ENCODE measurements around the gene SMIM20.

The SMIM20 gene

GRCh38 chr4:25970226-25970675 is 56.2 kb downstream of the SMIM20 start:
- Histone ChIP-seq H3K4me1 (ENCODE audit: control insufficient read depth, insufficient read depth, low read length, poor library complexity, severe bottlenecking) (no peaks in the 10 kb centered on the region), H3K9me3 (ENCODE audit: control insufficient read depth, low read length) (no peaks in the 10 kb centered on the region), H3K27ac (ENCODE audit: insufficient read depth, low read length, poor library complexity, severe bottlenecking) (no peak overlapping the region), H3K4me3 (ENCODE audit: insufficient read depth, low read depth, low read length, poor library complexity, severe bottlenecking) (no peak overlapping the region), H3K36me3 (ENCODE audit: control insufficient read depth, insufficient read depth, low read length) (no peaks in the 10 kb centered on the region), H3K27me3 (replicated peaks; ENCODE audit: control insufficient read depth, insufficient read depth, low read length, poor library complexity, severe bottlenecking) (peaks cover 4% of the 10 kb centered on the region)
- DNase-seq: no peak

DNA sequence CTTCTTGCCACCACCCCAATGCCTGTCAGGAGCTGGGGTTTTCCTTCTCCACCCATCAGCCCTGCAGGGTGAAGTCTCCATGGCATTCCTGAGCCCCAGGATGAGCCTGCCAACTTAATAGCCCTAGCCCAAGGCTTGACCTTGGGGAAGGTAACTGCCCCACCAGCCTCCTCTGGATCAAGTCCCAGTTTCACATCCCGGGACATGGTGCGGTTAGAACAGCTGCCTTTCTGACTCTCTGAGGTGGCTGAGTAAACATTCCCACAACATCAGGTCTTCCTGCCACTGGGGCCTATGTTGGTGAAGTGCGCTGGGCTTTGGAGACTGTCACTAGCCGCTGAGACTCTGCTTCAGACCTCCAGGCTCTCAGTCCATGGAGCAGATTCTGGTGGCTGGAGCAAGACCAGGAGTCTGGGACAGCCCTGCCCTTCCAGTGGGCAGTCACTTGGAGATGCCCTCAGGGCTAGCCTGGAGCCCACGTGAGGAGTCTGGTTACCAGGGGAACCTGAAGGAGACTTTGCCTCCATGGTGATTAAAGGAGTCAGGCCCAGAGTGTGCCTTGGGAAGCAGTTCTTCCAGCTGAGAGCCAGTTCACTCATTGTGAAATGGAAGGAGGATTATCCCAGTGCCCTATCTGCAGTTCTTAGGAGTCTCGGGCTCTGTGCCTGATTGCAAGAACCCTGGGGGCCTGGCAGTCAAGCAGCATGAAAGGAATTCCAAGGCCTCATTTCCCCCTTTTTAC is 56.8 kb downstream of the SMIM20 start:
- no peaks in the 10 kb centered on the region for H3K4me1 ChIP-seq (ENCODE audit: control insufficient read depth, insufficient read depth, low read length, poor library complexity, severe bottlenecking)
- H3K9me3 ChIP-seq (ENCODE audit: control insufficient read depth, low read length): no peaks in the 10 kb centered on the region
- no peak overlapping the region for H3K27ac ChIP-seq (ENCODE audit: insufficient read depth, low read length, poor library complexity, severe bottlenecking)
- no peak overlapping the region for H3K4me3 ChIP-seq (ENCODE audit: insufficient read depth, low read depth, low read length, poor library complexity, severe bottlenecking)
- peaks cover 4% of the 10 kb centered on the region for H3K27me3 ChIP-seq (replicated peaks; ENCODE audit: control insufficient read depth, insufficient read depth, low read length, poor library complexity, severe bottlenecking)
- no peaks in the 10 kb centered on the region for H3K36me3 ChIP-seq (ENCODE audit: control insufficient read depth, insufficient read depth, low read length)
- no peak for DNase-seq

DNA sequence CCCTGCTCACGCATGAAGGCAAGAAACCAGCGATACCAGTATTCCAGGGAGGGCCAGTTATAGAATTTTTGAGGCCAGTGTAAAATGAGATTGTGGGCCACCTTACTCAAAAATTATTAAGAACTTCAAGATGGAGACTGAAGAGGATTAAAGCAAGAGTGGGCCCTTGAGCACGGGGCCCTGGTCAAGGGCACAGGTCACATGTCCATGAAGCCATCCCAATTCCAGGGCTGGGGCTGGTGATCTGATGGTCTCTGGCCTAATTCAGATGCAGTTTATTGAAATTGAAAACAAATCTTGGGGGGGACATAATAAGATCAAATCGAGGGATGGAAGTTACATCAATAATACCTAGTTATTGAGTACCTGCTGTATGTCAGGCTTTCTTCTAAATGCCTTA is 58.3 kb downstream of the SMIM20 start:
- H3K27me3 ChIP-seq (replicated peaks; ENCODE audit: control insufficient read depth, insufficient read depth, low read length, poor library complexity, severe bottlenecking): peaks cover 4% of the 10 kb centered on the region
- H3K9me3 ChIP-seq (ENCODE audit: control insufficient read depth, low read length): no peaks in the 10 kb centered on the region
- H3K4me3 ChIP-seq (ENCODE audit: insufficient read depth, low read depth, low read length, poor library complexity, severe bottlenecking): no peak overlapping the region
- no peak for DNase-seq
- no peaks in the 10 kb centered on the region for H3K36me3 ChIP-seq (ENCODE audit: control insufficient read depth, insufficient read depth, low read length)
- H3K27ac ChIP-seq (ENCODE audit: insufficient read depth, low read length, poor library complexity, severe bottlenecking): no peak overlapping the region
- H3K4me1 ChIP-seq (ENCODE audit: control insufficient read depth, insufficient read depth, low read length, poor library complexity, severe bottlenecking): no peaks in the 10 kb centered on the region

- H3K4me3 ChIP-seq (ENCODE audit: insufficient read depth, low read depth, low read length, poor library complexity, severe bottlenecking): no peak overlapping the region
- DNase-seq: no peak
- no peaks in the 10 kb centered on the region for H3K4me1 ChIP-seq (ENCODE audit: control insufficient read depth, insufficient read depth, low read length, poor library complexity, severe bottlenecking)
- H3K27ac ChIP-seq (ENCODE audit: insufficient read depth, low read length, poor library complexity, severe bottlenecking): no peak overlapping the region
- H3K27me3 ChIP-seq (replicated peaks; ENCODE audit: control insufficient read depth, insufficient read depth, low read length, poor library complexity, severe bottlenecking): peaks cover 4% of the 10 kb centered on the region
- H3K36me3 ChIP-seq (ENCODE audit: control insufficient read depth, insufficient read depth, low read length): no peaks in the 10 kb centered on the region
- no peaks in the 10 kb centered on the region for H3K9me3 ChIP-seq (ENCODE audit: control insufficient read depth, low read length)
These were observed 59.1 kb downstream of the SMIM20 start for GRCh38 chr4:25972984-25973745.

- no peaks in the 10 kb centered on the region for H3K36me3 ChIP-seq (ENCODE audit: control insufficient read depth, insufficient read depth, low read length)
- no peak overlapping the region for H3K27ac ChIP-seq (ENCODE audit: insufficient read depth, low read length, poor library complexity, severe bottlenecking)
- H3K27me3 ChIP-seq (replicated peaks; ENCODE audit: control insufficient read depth, insufficient read depth, low read length, poor library complexity, severe bottlenecking): no peaks in the 10 kb centered on the region
- no peaks in the 10 kb centered on the region for H3K9me3 ChIP-seq (ENCODE audit: control insufficient read depth, low read length)
- no peaks in the 10 kb centered on the region for H3K4me1 ChIP-seq (ENCODE audit: control insufficient read depth, insufficient read depth, low read length, poor library complexity, severe bottlenecking)
- DNase-seq: no peak
- H3K4me3 ChIP-seq (ENCODE audit: insufficient read depth, low read depth, low read length, poor library complexity, severe bottlenecking): no peak overlapping the region
These were observed 62.8 kb downstream of the SMIM20 start for GRCh38 chr4:25976780-25977179.

- Histone ChIP-seq H3K36me3 (ENCODE audit: control insufficient read depth, insufficient read depth, low read length) (no peaks in the 10 kb centered on the region), H3K9me3 (ENCODE audit: control insufficient read depth, low read length) (no peaks in the 10 kb centered on the region), H3K4me1 (ENCODE audit: control insufficient read depth, insufficient read depth, low read length, poor library complexity, severe bottlenecking) (no peaks in the 10 kb centered on the region), H3K27ac (ENCODE audit: insufficient read depth, low read length, poor library complexity, severe bottlenecking) (no peak overlapping the region), H3K27me3 (replicated peaks; ENCODE audit: control insufficient read depth, insufficient read depth, low read length, poor library complexity, severe bottlenecking) (no peaks in the 10 kb centered on the region), H3K4me3 (ENCODE audit: insufficient read depth, low read depth, low read length, poor library complexity, severe bottlenecking) (no peak overlapping the region)
- DNase-seq: no peak
These were observed 63.6 kb downstream of the SMIM20 start for GRCh38 chr4:25977397-25978170.

GRCh38 chr4:25978327-25978726 is 64.3 kb downstream of the SMIM20 start:
- Histone ChIP-seq H3K4me3 (ENCODE audit: insufficient read depth, low read depth, low read length, poor library complexity, severe bottlenecking) (no peak overlapping the region), H3K4me1 (ENCODE audit: control insufficient read depth, insufficient read depth, low read length, poor library complexity, severe bottlenecking) (no peaks in the 10 kb centered on the region), H3K36me3 (ENCODE audit: control insufficient read depth, insufficient read depth, low read length) (no peaks in the 10 kb centered on the region), H3K27ac (ENCODE audit: insufficient read depth, low read length, poor library complexity, severe bottlenecking) (no peak overlapping the region), H3K9me3 (ENCODE audit: control insufficient read depth, low read length) (no peaks in the 10 kb centered on the region), H3K27me3 (replicated peaks; ENCODE audit: control insufficient read depth, insufficient read depth, low read length, poor library complexity, severe bottlenecking) (no peaks in the 10 kb centered on the region)
- DNase-seq: no peak
